ENCODE measurements around the gene CAPS.

The CAPS gene

GRCh38 chr19:5932609-5933262 is 18.7 kb downstream of the CAPS start:
- in situ Hi-C loops (cut with MboI; ENCODE audit: low sequenced_read_pairs) = no loop called here

GRCh38 chr19:5933391-5934068 is 19.5 kb downstream of the CAPS start:
- in situ Hi-C loops (cut with MboI; ENCODE audit: low sequenced_read_pairs) = no loop called here

- in situ Hi-C loops (cut with MboI; ENCODE audit: low sequenced_read_pairs) = no loop called here
Measured at GRCh38 chr19:5934069-5934401, 20.0 kb downstream of the CAPS start.

GRCh38 chr19:5934774-5935472 is 20.9 kb downstream of the CAPS start:
- in situ Hi-C loops (cut with MboI; ENCODE audit: low sequenced_read_pairs) = no loop called here

- in situ Hi-C loops (cut with MboI; ENCODE audit: low sequenced_read_pairs) = no loop called here
Measured at GRCh38 chr19:5935473-5936291, 21.6 kb downstream of the CAPS start.

- in situ Hi-C loops (cut with MboI; ENCODE audit: low sequenced_read_pairs) = no loop called here
Measured at GRCh38 chr19:5936292-5936592, 22.2 kb downstream of the CAPS start.

GRCh38 chr19:5937550-5937949 is 23.5 kb downstream of the CAPS start:
- in situ Hi-C loops (cut with MboI; ENCODE audit: low sequenced_read_pairs) = no loop called here

- in situ Hi-C loops (cut with MboI; ENCODE audit: low sequenced_read_pairs) = no loop called here
Measured at GRCh38 chr19:5940260-5941208, 26.5 kb downstream of the CAPS start.

GRCh38 chr19:5941673-5942072 is 27.6 kb downstream of the CAPS start:
- in situ Hi-C loops (cut with MboI; ENCODE audit: low sequenced_read_pairs) = no loop called here

- in situ Hi-C loops (cut with MboI; ENCODE audit: low sequenced_read_pairs) = no loop called here
Measured at GRCh38 chr19:5943045-5943444, 29.0 kb downstream of the CAPS start.

GRCh38 chr19:5943623-5944022 is 29.6 kb downstream of the CAPS start:
- in situ Hi-C loops (cut with MboI; ENCODE audit: low sequenced_read_pairs) = no loop called here

- in situ Hi-C loops (cut with MboI; ENCODE audit: low sequenced_read_pairs) = no loop called here
Measured at GRCh38 chr19:5947435-5947834, 33.4 kb downstream of the CAPS start.

GRCh38 chr19:5948752-5949564 is 34.9 kb downstream of the CAPS start:
- in situ Hi-C loops (cut with MboI; ENCODE audit: low sequenced_read_pairs) = no loop called here

GRCh38 chr19:5949792-5950305 is 35.8 kb downstream of the CAPS start:
- in situ Hi-C loops (cut with MboI; ENCODE audit: low sequenced_read_pairs) = no loop called here

- in situ Hi-C loops (cut with MboI; ENCODE audit: low sequenced_read_pairs) = no loop called here
Measured at GRCh38 chr19:5950741-5951140, 36.7 kb downstream of the CAPS start.

GRCh38 chr19:5951338-5951861 is 37.3 kb downstream of the CAPS start:
- in situ Hi-C loops (cut with MboI; ENCODE audit: low sequenced_read_pairs) = no loop called here

GRCh38 chr19:5952193-5953029 is 38.4 kb downstream of the CAPS start:
- in situ Hi-C loops (cut with MboI; ENCODE audit: low sequenced_read_pairs) = no loop called here

GRCh38 chr19:5953030-5953589 is 39.1 kb downstream of the CAPS start:
- in situ Hi-C loops (cut with MboI; ENCODE audit: low sequenced_read_pairs) = no loop called here
